Sigmoid colon (tissue), 7 donors: Measurements from ENCODE around the gene RAB7B. TPM values are rescaled to one million over a fixed set of nuclear protein-coding genes. Genes with fewer than 3 reads are reported as not detected.
"Not testable (repeated sequence)": the region's sequence is repeated elsewhere in the genome, so short reads cannot be mapped to it uniquely, and the experiment has no call there.

Experiments used
- DNase-seq: peaks from one replicate; pipeline ENCODE4 v3.0.0-alpha.2; 2019
- H3K27ac ChIP-seq, 4 donors: fragments of 200-600 bp; sonication (generic); one replicate each; pipeline ENCODE4 v1.5.1; 2016 to 2019; ENCODE audit warnings: mild to moderate bottlenecking in 1 of 4
- H3K27me3 ChIP-seq, 3 donors: fragments of 200-600 bp; sonication (generic); one replicate each; pipeline ENCODE4 v1.5.1; 2019; ENCODE audit warnings: mild to moderate bottlenecking in 1 of 3
- H3K36me3 ChIP-seq, 4 donors: fragments of 200-600 bp; sonication (generic); one replicate each; pipeline ENCODE4 v1.5.1; 2016 to 2019
- H3K4me1 ChIP-seq, 4 donors: fragments of 200-600 bp; sonication (generic); one replicate each; pipeline ENCODE4 v1.5.1; 2017 to 2019
- H3K4me3 ChIP-seq, 4 donors: fragments of 200-600 bp; sonication (generic); one replicate each; pipeline ENCODE4 v1.5.1; 2017 to 2019; ENCODE audit warnings: mild to moderate bottlenecking in 2 of 4, moderate library complexity in 1 of 4
- H3K9me3 ChIP-seq, 4 donors: fragments of 200-600 bp in 3 of 4; sonication (generic) in 3 of 4; one replicate each; pipeline versions ENCODE4 v1.5.1 to v1.6.1; 2013 to 2019
- EP300 ChIP-seq, 4 donors: sonication (generic); formaldehyde crosslinking; IDR thresholded peaks; one replicate each; pipeline ENCODE4 v1.6.1; 2017; ENCODE audit warnings: antibody characterized with exemption in 4 of 4
- POLR2A ChIP-seq, 2 donors: fragments of 450-650 bp; IDR thresholded peaks; one replicate each; pipeline ENCODE4 v1.6.1; 2016; ENCODE audit warnings: antibody characterized with exemption in 2 of 2, mild to moderate bottlenecking in 2 of 2, moderate library complexity in 2 of 2
- POLR2AphosphoS5 ChIP-seq, 4 donors: sonication (generic); formaldehyde crosslinking; IDR thresholded peaks; one replicate each; pipeline ENCODE4 v1.6.1; 2017; ENCODE audit warnings: antibody characterized with exemption in 4 of 4
- WGBS, 2 donors: extraction: QIAGEN DNeasy Blood & Tissue Kit; methylation state at CpG; one replicate each; pipeline ENCODE4 v1.1.7; 2013; 5-methylcytosine and 5-hydroxymethylcytosine counted together
- intact Hi-C: fragments of 100-400 bp; cut with DNase I; formaldehyde crosslinking; loops from one replicate; pipeline ENCODE4 v1.15.1; 2023
- polyA plus RNA-seq, 3 donors: library from polyadenylated mRNA; stranded (reverse); fragments of 200-250 nt; gene quantifications; one replicate each; pipeline ENCODE4 v1.2.3, GENCODE V29; 2013
- total RNA-seq, 4 donors: library from RNA; depleted of rRNA; stranded (reverse); fragments of >200 nt; gene quantifications; one replicate each; pipeline ENCODE4 v1.1.0, GENCODE V29; 2016
- TF ChIP-seq, protein P1 (sequence below), 4 experiments: fragments of 450-650 bp in 3 of 4; fragments of 200-600 bp in 1 of 4; IDR thresholded peaks; one replicate each; pipeline ENCODE4 v1.5.1; 2016 to 2019; ENCODE audit warnings: antibody characterized with exemption in 4 of 4, mild to moderate bottlenecking in 3 of 4, moderate library complexity in 2 of 4
- donor health status: healthy with polysubstance abuse.
- donor health status: Bipolar disorder and iron deficiency.
- donor health status: healthy.

Gene RAB7B
- total and polyA plus RNA-seq, 7 donors = 0.27 to 5.3 (median 1.8) TPM

DNA sequence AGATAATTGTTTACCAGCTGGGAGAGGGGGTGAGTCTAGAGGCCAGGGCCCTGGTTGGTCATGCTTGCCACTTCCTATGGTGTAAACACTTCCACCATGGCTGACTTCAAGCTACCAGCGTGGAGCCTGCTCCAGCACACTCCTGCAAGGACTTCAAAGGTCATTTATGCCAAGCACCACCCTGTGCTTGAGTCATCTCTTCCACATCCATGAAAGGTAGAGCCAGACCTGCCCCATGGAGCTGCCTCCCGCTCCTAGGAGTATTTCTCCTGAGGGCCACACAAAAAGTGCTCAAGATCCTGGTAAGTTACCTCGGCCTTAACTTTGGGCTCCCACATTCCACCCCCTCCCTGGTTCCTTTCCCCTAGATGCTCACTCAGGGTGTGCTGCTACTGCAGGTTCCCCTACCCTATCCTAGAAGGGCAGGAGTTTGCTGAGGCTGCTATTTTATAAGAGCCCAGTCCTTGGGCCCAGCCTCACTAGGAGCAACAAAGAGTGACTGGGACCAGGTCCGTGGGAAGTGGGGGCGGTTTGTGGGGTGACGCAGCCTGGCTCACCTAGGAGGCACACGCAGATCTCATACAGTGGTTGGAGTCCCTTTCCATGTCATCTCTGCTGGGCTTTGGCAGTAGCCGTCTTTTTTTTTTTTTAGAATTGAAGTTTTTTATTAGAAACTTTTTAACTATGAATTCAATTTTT is 2.4 kb downstream of the RAB7B start:
- DNase-seq = no peak
- intact Hi-C loops = no loop called here
- 87 to 90% methylated on average over 8 of the region's 8 CpGs for WGBS, 2 donors
- peaks cover 0 to 33% (median 32%) of the 10 kb centered on the region in 4 donors for H3K4me1 ChIP-seq
- H3K36me3 ChIP-seq = no peaks in the 10 kb centered on the region
- H3K27me3 ChIP-seq = no peaks in the 10 kb centered on the region
- no peak overlapping the region for H3K4me3 ChIP-seq
- TF ChIP-seq POLR2A (IDR thresholded peaks at IDR 0.05) (no peak), POLR2AphosphoS5 (IDR thresholded peaks at IDR 0.05) (no peak), EP300 (IDR thresholded peaks at IDR 0.05) (no peak)
- TF ChIP-seq, protein P1, sequence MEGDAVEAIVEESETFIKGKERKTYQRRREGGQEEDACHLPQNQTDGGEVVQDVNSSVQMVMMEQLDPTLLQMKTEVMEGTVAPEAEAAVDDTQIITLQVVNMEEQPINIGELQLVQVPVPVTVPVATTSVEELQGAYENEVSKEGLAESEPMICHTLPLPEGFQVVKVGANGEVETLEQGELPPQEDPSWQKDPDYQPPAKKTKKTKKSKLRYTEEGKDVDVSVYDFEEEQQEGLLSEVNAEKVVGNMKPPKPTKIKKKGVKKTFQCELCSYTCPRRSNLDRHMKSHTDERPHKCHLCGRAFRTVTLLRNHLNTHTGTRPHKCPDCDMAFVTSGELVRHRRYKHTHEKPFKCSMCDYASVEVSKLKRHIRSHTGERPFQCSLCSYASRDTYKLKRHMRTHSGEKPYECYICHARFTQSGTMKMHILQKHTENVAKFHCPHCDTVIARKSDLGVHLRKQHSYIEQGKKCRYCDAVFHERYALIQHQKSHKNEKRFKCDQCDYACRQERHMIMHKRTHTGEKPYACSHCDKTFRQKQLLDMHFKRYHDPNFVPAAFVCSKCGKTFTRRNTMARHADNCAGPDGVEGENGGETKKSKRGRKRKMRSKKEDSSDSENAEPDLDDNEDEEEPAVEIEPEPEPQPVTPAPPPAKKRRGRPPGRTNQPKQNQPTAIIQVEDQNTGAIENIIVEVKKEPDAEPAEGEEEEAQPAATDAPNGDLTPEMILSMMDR (IDR thresholded peaks at IDR 0.05) = no peak
- H3K9me3 ChIP-seq = no peaks in the 10 kb centered on the region
- H3K27ac ChIP-seq = peak overlapping the region in 1 of 4 donors; percentile 74

DNA sequence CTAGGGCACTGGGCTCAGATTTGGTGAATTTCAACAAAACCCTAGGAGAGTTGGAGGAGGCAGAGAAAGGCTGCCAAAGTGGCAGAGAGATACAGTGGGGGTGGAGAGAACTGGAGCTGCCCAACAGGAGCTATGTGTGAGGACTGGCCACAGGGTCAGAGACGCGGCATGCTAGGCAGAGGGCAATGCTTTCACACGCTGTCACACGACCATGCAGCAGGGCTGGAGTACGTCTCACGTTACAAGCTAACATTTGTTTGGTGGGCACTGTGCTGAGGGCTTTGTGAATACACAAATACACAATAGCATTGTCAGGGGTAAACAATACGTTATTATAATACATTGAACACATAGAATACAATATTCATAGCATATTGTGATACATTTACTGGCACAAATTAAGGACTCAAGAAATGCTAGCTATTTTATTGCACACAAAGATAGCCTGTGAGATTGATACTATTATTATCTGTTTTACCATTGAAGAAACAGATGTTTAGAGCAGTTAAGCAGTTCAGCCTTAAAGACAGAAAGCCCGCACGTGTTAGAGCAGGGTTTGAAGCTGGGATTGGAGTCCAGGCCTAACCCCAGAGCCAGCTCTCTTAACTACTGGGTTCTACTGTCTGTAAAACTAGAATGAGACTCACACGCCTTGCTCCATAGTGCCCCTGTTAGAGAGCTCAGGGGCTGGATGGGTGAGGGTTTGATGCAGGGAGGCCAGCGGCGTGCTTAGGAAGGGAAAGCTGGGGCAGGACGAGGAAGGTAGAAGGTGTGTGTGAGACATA is 4.5 kb downstream of the RAB7B start:
- no peak overlapping the region for H3K27ac ChIP-seq
- TF ChIP-seq EP300 (IDR thresholded peaks at IDR 0.05) (no peak), POLR2A (IDR thresholded peaks at IDR 0.05) (no peak), POLR2AphosphoS5 (IDR thresholded peaks at IDR 0.05) (no peak)
- TF ChIP-seq, protein P1 (IDR thresholded peaks at IDR 0.05) = no peak
- WGBS, 2 donors = 88 to 92% methylated on average over 13 of the region's 13 CpGs
- no peaks in the 10 kb centered on the region for H3K27me3 ChIP-seq
- peaks cover 0 to 31% (median 30%) of the 10 kb centered on the region in 4 donors for H3K4me1 ChIP-seq
- no peaks in the 10 kb centered on the region for H3K36me3 ChIP-seq
- no peak overlapping the region for H3K4me3 ChIP-seq
- intact Hi-C loops = no loop called here
- no peaks in the 10 kb centered on the region for H3K9me3 ChIP-seq
- DNase-seq = no peak

DNA sequence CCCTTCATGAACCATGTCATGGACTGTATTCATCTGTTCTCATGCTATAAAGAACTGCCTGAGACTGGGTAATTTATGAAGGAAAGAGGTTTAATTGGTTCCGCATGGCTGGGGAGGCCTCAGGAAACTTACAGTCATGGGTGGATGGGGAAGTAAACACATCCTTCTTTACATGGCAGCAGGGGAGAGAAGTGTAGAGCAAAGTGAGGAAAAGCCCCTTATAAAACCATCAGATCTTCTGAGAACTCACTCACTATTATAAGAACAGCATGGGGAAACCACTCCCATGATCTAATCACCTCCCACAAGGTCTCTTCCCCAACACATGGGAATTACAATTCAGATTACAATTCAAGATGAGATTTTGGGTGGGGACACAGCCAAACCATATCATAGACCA is 6.6 kb downstream of the RAB7B start:
- intact Hi-C loops, H3K27me3 ChIP-seq, DNase-seq, H3K4me3 ChIP-seq, H3K9me3 ChIP-seq, H3K27ac ChIP-seq, H3K36me3 ChIP-seq: not testable (repeated sequence)
- peaks cover 0 to 11% (median 10%) of the 10 kb centered on the region in 4 donors for H3K4me1 ChIP-seq
- WGBS, 2 donors = 97 to 98% methylated on average over 1 of the region's 1 CpG

DNA sequence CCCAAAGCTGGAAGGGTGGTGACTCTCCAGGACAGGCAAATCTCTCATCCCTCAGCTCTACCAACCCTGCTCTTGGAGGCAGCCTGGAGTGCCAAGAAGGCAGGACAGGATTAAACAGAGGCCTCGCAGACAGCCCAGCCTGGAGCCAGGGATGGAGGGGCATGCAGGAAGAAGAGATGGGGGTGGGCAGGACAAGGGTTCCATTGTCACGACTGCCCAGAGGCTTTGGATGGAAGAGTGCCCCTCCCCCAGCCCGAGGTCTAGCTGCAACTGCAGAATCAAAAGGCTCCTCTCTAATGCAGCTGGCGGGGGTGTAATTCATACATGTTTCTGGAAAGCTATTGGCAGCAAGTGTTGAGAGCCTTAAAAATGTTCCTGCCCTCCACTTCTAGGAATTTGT is 8.8 kb downstream of the RAB7B start:
- no peaks in the 10 kb centered on the region for H3K27me3 ChIP-seq
- no peak for TF ChIP-seq POLR2A (IDR thresholded peaks at IDR 0.05)
- TF ChIP-seq, protein P1 (IDR thresholded peaks at IDR 0.05) = no peak
- no peak for TF ChIP-seq EP300 (IDR thresholded peaks at IDR 0.05)
- TF ChIP-seq POLR2AphosphoS5 (IDR thresholded peaks at IDR 0.05) = no peak
- no peaks in the 10 kb centered on the region for H3K9me3 ChIP-seq
- H3K4me1 ChIP-seq = no peaks in the 10 kb centered on the region
- 68 to 72% methylated on average over 4 of the region's 4 CpGs for WGBS, 2 donors
- intact Hi-C loops = no loop called here
- H3K4me3 ChIP-seq = no peak overlapping the region
- DNase-seq = no peak
- peaks cover 0 to 15% (median 0%) of the 10 kb centered on the region in 4 donors for H3K36me3 ChIP-seq
- no peak overlapping the region for H3K27ac ChIP-seq

DNA sequence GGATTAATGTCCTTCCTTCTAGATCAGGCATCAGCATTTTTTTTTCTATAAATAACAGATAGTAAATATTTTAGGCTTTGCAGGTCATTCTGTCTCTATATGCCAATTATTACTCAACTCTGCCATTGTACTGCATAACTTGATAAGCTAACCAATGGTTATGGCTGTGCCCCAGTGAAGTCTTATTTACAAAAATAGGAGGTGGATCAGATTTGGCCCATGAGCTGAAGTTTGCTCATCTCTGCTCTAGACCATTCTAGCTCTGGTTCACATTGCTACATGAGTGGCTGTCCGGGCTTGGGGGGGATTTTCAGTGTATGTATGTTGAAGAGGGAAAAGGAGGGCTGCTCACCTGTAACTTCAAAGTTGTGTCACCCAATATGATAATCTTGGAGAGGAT is 10.1 kb downstream of the RAB7B start:
- Histone ChIP-seq H3K36me3 (peaks cover 0 to 15% (median 0%) of the 10 kb centered on the region in 4 donors), H3K27ac (no peak overlapping the region), H3K27me3 (no peaks in the 10 kb centered on the region), H3K4me3 (no peak overlapping the region), H3K4me1 (no peaks in the 10 kb centered on the region), H3K9me3 (no peaks in the 10 kb centered on the region)
- 94 to 95% methylated on average over 1 of the region's 1 CpG for WGBS, 2 donors
- no peak for TF ChIP-seq POLR2A (IDR thresholded peaks at IDR 0.05)
- TF ChIP-seq POLR2AphosphoS5 (IDR thresholded peaks at IDR 0.05) = no peak
- no peak for TF ChIP-seq EP300 (IDR thresholded peaks at IDR 0.05)
- TF ChIP-seq, protein P1 (IDR thresholded peaks at IDR 0.05) = no peak
- intact Hi-C loops = no loop called here
- no peak for DNase-seq
